WERI-Rb-1 (cell line): ENCODE data around the gene HSPA1B.
A peak's percentile ranks its signal among the peaks of the same experiment; 100 is the strongest.
"Not testable (repeated sequence)": the region's sequence is repeated elsewhere in the genome, so short reads cannot be mapped to it uniquely, and the experiment has no call there.

ENCODE experiments used
- DNase-seq: peaks from one replicate; pipeline ENCODE4 v3.0.0-alpha.2; 2020
- H3K27ac ChIP-seq: fragments of 250-450 bp; sonication (Bioruptor Pico); 2 replicates; pipeline ENCODE4 v1.5.1; 2020; ENCODE audit warnings: mild to moderate bottlenecking, moderate library complexity
- H3K27me3 ChIP-seq: fragments of 250-450 bp; sonication (Bioruptor Pico); 2 replicates; pipeline ENCODE4 v1.5.1; 2021; ENCODE audit warnings: mild to moderate bottlenecking, low read depth, moderate library complexity; ENCODE audit not compliant: insufficient read depth, severe bottlenecking
- H3K36me3 ChIP-seq: fragments of 250-450 bp; sonication (Bioruptor Pico); 2 replicates; pipeline ENCODE4 v1.5.1; 2020; ENCODE audit warnings: mild to moderate bottlenecking, moderate library complexity
- H3K4me3 ChIP-seq: 2 replicates; pipeline ENCODE4 v1.5.1; 2011; ENCODE audit warnings: low read depth, mild to moderate bottlenecking, control low read depth, low read length
- H3K9me3 ChIP-seq: fragments of 250-450 bp; sonication (Bioruptor Pico); 2 replicates; pipeline ENCODE4 v1.5.1; 2021; ENCODE audit warnings: mild to moderate bottlenecking, moderate library complexity; ENCODE audit not compliant: severe bottlenecking
- CTCF ChIP-seq: IDR thresholded peaks from 2 replicates; pipeline ENCODE4 v1.5.1; 2011; ENCODE audit warnings: low read depth, mild to moderate bottlenecking, control low read depth, inconsistent platforms, low read length

HSPA1B gene

GRCh38 chr6:31842053-31842452, 14.5 kb downstream of the HSPA1B start:
- no peak for DNase-seq
- peaks cover 58% of the 10 kb centered on the region for H3K36me3 ChIP-seq
- H3K4me3 ChIP-seq, result no peak overlapping the region
- H3K27me3 ChIP-seq, result no peaks in the 10 kb centered on the region
- no peak overlapping the region for H3K27ac ChIP-seq
- H3K9me3 ChIP-seq, result peaks cover 4% of the 10 kb centered on the region
- TF ChIP-seq CTCF, result no peak

- no peak for TF ChIP-seq CTCF
- Histone ChIP-seq H3K4me3 (no peak overlapping the region), H3K36me3 (peaks cover 33% of the 10 kb centered on the region), H3K27me3 (no peaks in the 10 kb centered on the region), H3K9me3 (peaks cover 4% of the 10 kb centered on the region), H3K27ac (no peak overlapping the region)
- DNase-seq, result no peak
Observed at GRCh38 chr6:31844507-31844906, 17.0 kb downstream of the HSPA1B start.

- H3K36me3 ChIP-seq, result peaks cover 5% of the 10 kb centered on the region
- H3K9me3 ChIP-seq, result peaks cover 7% of the 10 kb centered on the region
- no peak for TF ChIP-seq CTCF
- no peaks in the 10 kb centered on the region for H3K27me3 ChIP-seq
- DNase-seq, result no peak
- no peak overlapping the region for H3K4me3 ChIP-seq
- no peak overlapping the region for H3K27ac ChIP-seq
Observed at GRCh38 chr6:31847276-31847978, 19.9 kb downstream of the HSPA1B start.

- H3K27me3 ChIP-seq, result no peaks in the 10 kb centered on the region
- H3K9me3 ChIP-seq, result peaks cover 11% of the 10 kb centered on the region
- H3K4me3 ChIP-seq, result no peak overlapping the region
- no peak for DNase-seq
- H3K27ac ChIP-seq, result 0 out of 2 replicates have a peak overlapping the region, but pooled peaks have one; percentile 5
- no peak for TF ChIP-seq CTCF
- peaks cover 12% of the 10 kb centered on the region for H3K36me3 ChIP-seq
Observed at GRCh38 chr6:31850765-31851484, 23.4 kb downstream of the HSPA1B start.

- no peak for TF ChIP-seq CTCF
- no peak for DNase-seq
- Histone ChIP-seq H3K4me3 (no peak overlapping the region), H3K27me3 (no peaks in the 10 kb centered on the region), H3K9me3 (peaks cover 11% of the 10 kb centered on the region), H3K36me3 (peaks cover 12% of the 10 kb centered on the region), H3K27ac (0 out of 2 replicates have a peak overlapping the region, but pooled peaks have one; percentile 5)
Observed at GRCh38 chr6:31851485-31851832, 23.9 kb downstream of the HSPA1B start.

GRCh38 chr6:31851980-31852718, 24.6 kb downstream of the HSPA1B start:
- Histone ChIP-seq H3K9me3 (peaks cover 11% of the 10 kb centered on the region), H3K36me3 (peaks cover 15% of the 10 kb centered on the region), H3K27ac (0 out of 2 replicates have a peak overlapping the region, but pooled peaks have one; percentile 5)
- not testable (repeated sequence) for H3K27me3 ChIP-seq, H3K4me3 ChIP-seq, DNase-seq

- not testable (repeated sequence) for DNase-seq, H3K4me3 ChIP-seq, H3K27ac ChIP-seq, H3K9me3 ChIP-seq, H3K27me3 ChIP-seq
- H3K36me3 ChIP-seq, result peaks cover 43% of the 10 kb centered on the region
Observed at GRCh38 chr6:31857774-31858173, 30.2 kb downstream of the HSPA1B start.
